HepG2 (cell line): Measurements from ENCODE around the gene THRAP3. TPM values are rescaled to one million over a fixed set of nuclear protein-coding genes. Genes with fewer than 3 reads are reported as not detected.

ENCODE experiments used
- ATAC-seq: fragments of 200-7000 bp; cut with Tn5 transposase; 3 replicates; pipeline ENCODE4 v1.9.1; 2020; ENCODE audit warnings: mild to moderate bottlenecking, moderate library complexity
- BruUV-seq: library from RNA; stranded (reverse); fragments of 400-500 nt; replicated peaks from 2 replicates; lab custom pipeline; 2021; lab: Mats Ljungman, UMichigan
- CTCF ChIA-PET: fragments of 300-600 bp; formaldehyde crosslinking; extraction: SDS; loops from one replicate; lab custom pipeline; 2021; ENCODE audit warnings: low total read pairs, inconsistent platforms, low intra/inter-chr PET ratio; lab: Yijun Ruan, JAX
- POLR2A ChIA-PET: fragments of 350-600 bp; sonication (Branson Sonifier 250); formaldehyde crosslinking; loops from one replicate; lab custom pipeline; 2020; ENCODE audit warnings: antibody characterized with exemption, inconsistent platforms; lab: Yijun Ruan, JAX
- DNase-seq: peaks from one replicate; pipeline ENCODE4 v3.0.0-alpha.2; 2015; ENCODE audit warnings: low spot score
- FAIRE-seq: peaks from 3 replicates; lab custom pipeline; 2011; peaks lifted over from hg19 to GRCh38; lab: Jason Lieb, UNC
- H2AFZ ChIP-seq: one replicate; pipeline ENCODE4 v1.6.1; 2011; ENCODE audit warnings: low read length, inconsistent platforms
- H3K27ac ChIP-seq: fragments of 300-600 bp; 3 replicates; pipeline ENCODE4 v1.8.0; 2011; ENCODE audit warnings: mixed run types, mild to moderate bottlenecking, mixed read lengths, low read length, inconsistent platforms; ENCODE audit not compliant: insufficient read depth; ENCODE audit errors: extremely low read length
- H3K27me3 ChIP-seq, 2 experiments: fragments of 200-600 bp in 1 of 2; 2 replicates in 1 of 2; 3 replicates in 1 of 2; pipeline versions ENCODE4 v1.6.0 to v1.8.0; 2011; ENCODE audit warnings: low read length in 2 of 2, mild to moderate bottlenecking in 2 of 2, moderate library complexity in 2 of 2, inconsistent platforms in 1 of 2; ENCODE audit not compliant: insufficient read depth in 2 of 2, control insufficient read depth in 1 of 2
- H3K36me3 ChIP-seq, 2 experiments: fragments of 200-600 bp in 1 of 2; replicated peaks in 1 of 2; 2 replicates in 1 of 2; 3 replicates in 1 of 2; pipeline versions ENCODE4 v1.5.1 to v1.8.0; 2011; ENCODE audit warnings: low read length in 2 of 2, inconsistent platforms in 1 of 2; ENCODE audit not compliant: insufficient read depth in 2 of 2, control insufficient read depth in 1 of 2
- H3K4me1 ChIP-seq: 2 replicates; pipeline ENCODE4 v1.5.1; 2012; ENCODE audit warnings: low read length, inconsistent platforms; ENCODE audit not compliant: insufficient read depth
- H3K4me2 ChIP-seq: 2 replicates; pipeline ENCODE4 v1.6.0; 2011; ENCODE audit warnings: low read depth, low read length, inconsistent platforms
- H3K4me3 ChIP-seq, 3 experiments: fragments of 200-600 bp in 1 of 3; sonication (generic), shearing (Covaris generic) in 1 of 3; replicated peaks in 1 of 3; 2 replicates each; pipeline ENCODE4 v1.5.1; 2011 to 2016; ENCODE audit warnings: low read length in 3 of 3, inconsistent platforms in 2 of 3, low read depth in 2 of 3, mild to moderate bottlenecking in 2 of 3, control low read depth in 1 of 3, mixed read lengths in 1 of 3; ENCODE audit not compliant: insufficient read depth in 1 of 3
- H3K79me2 ChIP-seq: one replicate; pipeline ENCODE4 v1.6.1; 2011; ENCODE audit warnings: low read length, inconsistent platforms; ENCODE audit not compliant: insufficient read depth
- H3K9ac ChIP-seq: 2 replicates; pipeline ENCODE4 v1.6.0; 2011; ENCODE audit warnings: mild to moderate bottlenecking, low read depth, low read length, inconsistent platforms; ENCODE audit not compliant: insufficient read depth
- H3K9me3 ChIP-seq: 2 replicates; pipeline ENCODE4 v1.5.1; 2012; ENCODE audit warnings: mild to moderate bottlenecking, low read length
- H4K20me1 ChIP-seq: 2 replicates; pipeline ENCODE4 v1.6.0; 2011; ENCODE audit warnings: inconsistent platforms, mild to moderate bottlenecking, low read length, moderate library complexity; ENCODE audit not compliant: insufficient read depth
- FOXK1 ChIP-seq: sonication (generic); formaldehyde crosslinking; IDR thresholded peaks from 2 replicates; pipeline ENCODE4 v1.4.0; 2020; ENCODE audit warnings: low read depth, missing genetic modification reagents, borderline replicate concordance
- GTF3A ChIP-seq: sonication (generic); formaldehyde crosslinking; conservative IDR thresholded peaks from 2 replicates; pipeline ENCODE4 v1.4.0; 2020; ENCODE audit warnings: mild to moderate bottlenecking, missing genetic modification reagents
- KDM5B ChIP-seq: sonication (generic); formaldehyde crosslinking; IDR thresholded peaks from 2 replicates; pipeline ENCODE4 v1.4.0; 2020; ENCODE audit warnings: missing genetic modification reagents, mild to moderate bottlenecking, borderline replicate concordance
- NFKB2 ChIP-seq: sonication (generic); formaldehyde crosslinking; IDR thresholded peaks from 2 replicates; pipeline ENCODE4 v1.4.0; 2020; ENCODE audit warnings: missing genetic modification reagents, borderline replicate concordance
- RORA ChIP-seq: sonication (generic); formaldehyde crosslinking; IDR thresholded peaks from 2 replicates; pipeline ENCODE4 v1.5.0; 2020; ENCODE audit warnings: mild to moderate bottlenecking, missing genetic modification reagents, moderate library complexity
- TFDP1 ChIP-seq: IDR thresholded peaks from 2 replicates; pipeline ENCODE4 v1.6.1; 2016; ENCODE audit warnings: missing compliant biosample characterization, missing genetic modification reagents, borderline replicate concordance
- ZFP82 ChIP-seq: sonication (generic); formaldehyde crosslinking; IDR thresholded peaks from 2 replicates; pipeline ENCODE4 v1.5.1; 2020; ENCODE audit warnings: mild to moderate bottlenecking, missing genetic modification reagents, borderline replicate concordance
- ZNF569 ChIP-seq: sonication (generic); formaldehyde crosslinking; IDR thresholded peaks from 2 replicates; pipeline ENCODE4 v1.5.0; 2020; ENCODE audit warnings: mild to moderate bottlenecking, missing genetic modification reagents, moderate library complexity, borderline replicate concordance
- ZNF577 ChIP-seq: sonication (generic); formaldehyde crosslinking; IDR thresholded peaks from 2 replicates; pipeline ENCODE4 v1.4.0; 2020; ENCODE audit warnings: mild to moderate bottlenecking, low read depth, missing genetic modification reagents, borderline replicate concordance
- ZSCAN25 ChIP-seq: sonication (generic); formaldehyde crosslinking; IDR thresholded peaks from 2 replicates; pipeline ENCODE4 v1.8.0; 2022; ENCODE audit warnings: mild to moderate bottlenecking, missing genetic modification reagents
- WGBS: methylation state at CpG from one replicate; pipeline ENCODE4 v1.1.6; 2017; ENCODE audit warnings: low lambda C conversion rate; 5-methylcytosine and 5-hydroxymethylcytosine counted together
- in situ Hi-C: cut with HindIII; loops from 2 replicates; pipeline ENCODE4 v1.10.0; 2017; ENCODE audit warnings: low pct_unique_long_range_greater_than_20kb; ENCODE audit not compliant: extremely low pct_ligation_motif_present
- intact Hi-C: fragments of 100-400 bp; cut with micrococcal nuclease; formaldehyde crosslinking; loops from one replicate; pipeline ENCODE4 v1.10.0; 2022; ENCODE audit not compliant: unreplicated experiment
- polyA plus RNA-seq, 8 experiments: library from polyadenylated mRNA; depleted of rRNA in 3 of 8; stranded (reverse) in 7 of 8; unstranded in 1 of 8; fragments of >200 nt; fragmentation: Illumina TruSeq in 4 of 8; extraction: Trizol in 4 of 8; gene quantifications; 2 replicates each; pipeline versions ENCODE4 v1.2.1 to v1.2.3, GENCODE V29; 2011 to 2016; ENCODE audit warnings: low read depth in 4 of 8, missing spikeins in 1 of 8, mixed read lengths in 1 of 8; ENCODE audit not compliant: insufficient read depth in 1 of 8
- small RNA-seq, 3 experiments: library from RNA; depleted of rRNA; stranded (forward); fragments of <200 nt; gene quantifications; one replicate each; pipeline ENCODE3, GENCODE V24; 2012; ENCODE audit warnings: low read depth in 2 of 3, low replicate concordance in 1 of 3; ENCODE audit not compliant: insufficient read length in 3 of 3, insufficient read depth in 2 of 3
- total RNA-seq, 5 experiments: library from RNA; depleted of rRNA; stranded (reverse); fragments of >200 nt; fragmentation: Illumina TruSeq; extraction: Trizol; gene quantifications; 2 replicates each; pipeline ENCODE4 v1.2.3, GENCODE V29; 2016; ENCODE audit warnings: low read depth in 1 of 5
- TF ChIP-seq, protein P1 (sequence below): sonication (generic); formaldehyde crosslinking; conservative IDR thresholded peaks from 2 replicates; pipeline ENCODE4 v1.4.0; 2020; ENCODE audit warnings: missing genetic modification reagents
- TF ChIP-seq, protein P2 (sequence below): sonication (generic); formaldehyde crosslinking; IDR thresholded peaks from 2 replicates; pipeline ENCODE4 v1.5.0; 2020; ENCODE audit warnings: missing genetic modification reagents, mild to moderate bottlenecking, borderline replicate concordance

THRAP3 gene
- total and polyA plus RNA-seq, 2 of the 13 experiments (the other 11 are each of a cell fraction or from before 2014, with no cell fraction given), result 45.0 to 92.6 TPM

DNA sequence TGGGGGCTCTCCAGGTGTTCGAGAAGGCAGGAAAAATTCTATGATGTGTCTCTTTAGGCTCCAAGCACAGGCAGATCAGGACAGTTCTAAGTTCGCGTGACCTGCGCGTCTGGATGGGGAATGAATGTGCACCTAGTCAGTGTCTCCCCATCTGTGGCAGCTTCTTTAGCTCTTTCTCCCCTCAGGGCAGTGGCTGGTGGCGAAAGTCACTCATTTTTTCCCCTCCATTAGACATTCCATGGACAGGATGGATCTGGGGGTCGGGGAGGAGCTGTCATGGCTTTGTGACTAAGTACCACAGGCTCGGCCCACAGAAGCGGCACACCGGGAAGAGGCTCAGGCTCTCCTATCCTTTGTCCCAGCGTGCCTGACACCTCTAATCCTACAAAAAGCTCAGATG lies 130.2 kb downstream of the THRAP3 start:
- H2AFZ ChIP-seq, result no peak overlapping the region
- no TSS peak for BruUV-seq

More for the DNA sequence above, 130.2 kb downstream of the THRAP3 start:
- DNase-seq, result no peak
- Histone ChIP-seq H3K79me2 (no peaks in the 10 kb centered on the region), H4K20me1 (no peaks in the 10 kb centered on the region), H3K27ac (no peak overlapping the region), H3K4me3 (no peak overlapping the region), H3K36me3 (peaks cover 28 to 57% of the 10 kb centered on the region in 2 experiments), H3K9me3 (no peaks in the 10 kb centered on the region), H3K4me2 (no peak overlapping the region), H3K27me3 (no peaks in the 10 kb centered on the region), H3K4me1 (peaks cover 45% of the 10 kb centered on the region), H3K9ac (no peak overlapping the region)
- WGBS, result 96% methylated on average over 10 of the region's 11 CpGs
- in situ Hi-C loops, result no loop called here
- POLR2A ChIA-PET, result no interaction called here
- FAIRE-seq, result no peak
- intact Hi-C loops, result no loop called here
- CTCF ChIA-PET, result no interaction called here
- no peak for TF ChIP-seq NFKB2 (CRISPR knock-in tag)
- no peak for TF ChIP-seq ZNF569
- TF ChIP-seq TFDP1, result no peak
- TF ChIP-seq ZNF577, result no peak
- no peak for TF ChIP-seq GTF3A (CRISPR knock-in tag)
- TF ChIP-seq, protein P1, sequence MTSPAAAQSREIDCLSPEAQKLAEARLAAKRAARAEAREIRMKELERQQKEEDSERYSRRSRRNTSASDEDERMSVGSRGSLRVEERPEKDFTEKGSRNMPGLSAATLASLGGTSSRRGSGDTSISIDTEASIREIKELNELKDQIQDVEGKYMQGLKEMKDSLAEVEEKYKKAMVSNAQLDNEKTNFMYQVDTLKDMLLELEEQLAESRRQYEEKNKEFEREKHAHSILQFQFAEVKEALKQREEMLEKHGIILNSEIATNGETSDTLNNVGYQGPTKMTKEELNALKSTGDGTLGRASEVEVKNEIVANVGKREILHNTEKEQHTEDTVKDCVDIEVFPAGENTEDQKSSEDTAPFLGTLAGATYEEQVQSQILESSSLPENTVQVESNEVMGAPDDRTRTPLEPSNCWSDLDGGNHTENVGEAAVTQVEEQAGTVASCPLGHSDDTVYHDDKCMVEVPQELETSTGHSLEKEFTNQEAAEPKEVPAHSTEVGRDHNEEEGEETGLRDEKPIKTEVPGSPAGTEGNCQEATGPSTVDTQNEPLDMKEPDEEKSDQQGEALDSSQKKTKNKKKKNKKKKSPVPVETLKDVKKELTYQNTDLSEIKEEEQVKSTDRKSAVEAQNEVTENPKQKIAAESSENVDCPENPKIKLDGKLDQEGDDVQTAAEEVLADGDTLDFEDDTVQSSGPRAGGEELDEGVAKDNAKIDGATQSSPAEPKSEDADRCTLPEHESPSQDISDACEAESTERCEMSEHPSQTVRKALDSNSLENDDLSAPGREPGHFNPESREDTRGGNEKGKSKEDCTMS (CRISPR knock-in tag), result no peak
- TF ChIP-seq RORA (CRISPR knock-in tag), result no peak
- TF ChIP-seq ZSCAN25 (CRISPR knock-in tag), result no peak
- TF ChIP-seq, protein P2, sequence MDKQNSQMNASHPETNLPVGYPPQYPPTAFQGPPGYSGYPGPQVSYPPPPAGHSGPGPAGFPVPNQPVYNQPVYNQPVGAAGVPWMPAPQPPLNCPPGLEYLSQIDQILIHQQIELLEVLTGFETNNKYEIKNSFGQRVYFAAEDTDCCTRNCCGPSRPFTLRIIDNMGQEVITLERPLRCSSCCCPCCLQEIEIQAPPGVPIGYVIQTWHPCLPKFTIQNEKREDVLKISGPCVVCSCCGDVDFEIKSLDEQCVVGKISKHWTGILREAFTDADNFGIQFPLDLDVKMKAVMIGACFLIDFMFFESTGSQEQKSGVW (CRISPR knock-in tag), result no peak
- TF ChIP-seq ZFP82 (CRISPR knock-in tag), result no peak
- no peak for TF ChIP-seq KDM5B (CRISPR knock-in tag)
- TF ChIP-seq FOXK1, result no peak
- no peak for ATAC-seq

Small RNA genes within 50 kb of the gene (small RNA-seq; reads per million reads assigned to genes)
- gene RN7SL131P (0 reads per million in 3 experiments), gene UBE2V2P4 (0 reads per million in 3 experiments)

Other genes with a start within 250 kb of the THRAP3 start
- gene TEKT2, start 140.3 kb upstream of the THRAP3 start, total RNA-seq (2016; rRNA removed; fragmentation: Illumina TruSeq; extraction: Trizol), result 0.31 and 0.35 TPM in 2 replicates
- gene TEKT2, start 140.3 kb upstream of the THRAP3 start, polyA plus RNA-seq (2011; rRNA removed), result 0.24 and 0.38 TPM in 2 replicates
- gene ADPRS, start 135.6 kb upstream of the THRAP3 start, total RNA-seq (2016; rRNA removed; fragmentation: Illumina TruSeq; extraction: Trizol), result 30.6 and 31.7 TPM in 2 replicates
- gene ADPRS, start 135.6 kb upstream of the THRAP3 start, polyA plus RNA-seq (2011; rRNA removed), result 36.4 and 36.6 TPM in 2 replicates
- 0.04 and 0.24 TPM in 2 replicates for gene COL8A2, start 99.2 kb upstream of the THRAP3 start, total RNA-seq (2016; rRNA removed; fragmentation: Illumina TruSeq; extraction: Trizol)
- 0.13 and 0.24 TPM in 2 replicates for gene COL8A2, start 99.2 kb upstream of the THRAP3 start, polyA plus RNA-seq (2011; rRNA removed)
- gene TRAPPC3, start 75.0 kb upstream of the THRAP3 start, total RNA-seq (2016; rRNA removed; fragmentation: Illumina TruSeq; extraction: Trizol), result 62.4 and 66.7 TPM in 2 replicates
- 48.0 and 53.7 TPM in 2 replicates for gene TRAPPC3, start 75.0 kb upstream of the THRAP3 start, polyA plus RNA-seq (2011; rRNA removed)
- gene MAP7D1, start 68.3 kb upstream of the THRAP3 start, total RNA-seq (2016; rRNA removed; fragmentation: Illumina TruSeq; extraction: Trizol), result 5.5 and 7.2 TPM in 2 replicates
- gene MAP7D1, start 68.3 kb upstream of the THRAP3 start, polyA plus RNA-seq (2011; rRNA removed), result 5.6 and 6.8 TPM in 2 replicates
- 1.4 and 5.1 TPM in 2 replicates for gene SH3D21, start 81.9 kb downstream of the THRAP3 start, total RNA-seq (2016; rRNA removed; fragmentation: Illumina TruSeq; extraction: Trizol)
- 8.6 and 8.7 TPM in 2 replicates for gene SH3D21, start 81.9 kb downstream of the THRAP3 start, polyA plus RNA-seq (2011; rRNA removed)
- 3.8 and 6.6 TPM in 2 replicates for gene EVA1B, start 99.2 kb downstream of the THRAP3 start, total RNA-seq (2016; rRNA removed; fragmentation: Illumina TruSeq; extraction: Trizol)
- gene EVA1B, start 99.2 kb downstream of the THRAP3 start, polyA plus RNA-seq (2011; rRNA removed), result 3.9 and 5.8 TPM in 2 replicates
- 33.8 and 40.1 TPM in 2 replicates for gene STK40, start 161.5 kb downstream of the THRAP3 start, total RNA-seq (2016; rRNA removed; fragmentation: Illumina TruSeq; extraction: Trizol)
- gene STK40, start 161.5 kb downstream of the THRAP3 start, polyA plus RNA-seq (2011; rRNA removed), result 35.1 and 49.2 TPM in 2 replicates
- 14.0 and 17.0 TPM in 2 replicates for gene LSM10, start 173.5 kb downstream of the THRAP3 start, total RNA-seq (2016; rRNA removed; fragmentation: Illumina TruSeq; extraction: Trizol)
- gene LSM10, start 173.5 kb downstream of the THRAP3 start, polyA plus RNA-seq (2011; rRNA removed), result 52.0 and 61.6 TPM in 2 replicates
- gene OSCP1, start 226.0 kb downstream of the THRAP3 start, total RNA-seq (2016; rRNA removed; fragmentation: Illumina TruSeq; extraction: Trizol), result 0.60 and 0.86 TPM in 2 replicates
- gene OSCP1, start 226.0 kb downstream of the THRAP3 start, polyA plus RNA-seq (2011; rRNA removed), result 0.84 and 0.85 TPM in 2 replicates
- gene MRPS15, start 239.9 kb downstream of the THRAP3 start, total RNA-seq (2016; rRNA removed; fragmentation: Illumina TruSeq; extraction: Trizol), result 113 and 137 TPM in 2 replicates
- gene MRPS15, start 239.9 kb downstream of the THRAP3 start, polyA plus RNA-seq (2011; rRNA removed), result 53.3 and 59.0 TPM in 2 replicates